Measurements from ENCODE around the gene EHD4.

Gene EHD4

GRCh38 chr15:41891226-41891625 is 81.1 kb downstream of the EHD4 start:
- no peak overlapping the region for H3K4me2 ChIP-seq (ENCODE audit: low read length)
- H3K27me3 ChIP-seq (ENCODE audit: insufficient read depth, low read length): 0 out of 2 replicates have a peak, but pooled peaks cover 13% of the 10 kb centered on the region
- H3K36me3 ChIP-seq (ENCODE audit: insufficient read depth, low read length): no peaks in the 10 kb centered on the region
- TF ChIP-seq EZH2 (IDR thresholded peaks at IDR 0.05; ENCODE audit: borderline replicate concordance, low read length): no peak
- no peak for TF ChIP-seq CTCF (IDR thresholded peaks at IDR 0.05; ENCODE audit: low read length)
- H3K9me2 ChIP-seq (ENCODE audit: low read depth, low read length): no peaks in the 10 kb centered on the region
- H3K27ac ChIP-seq (ENCODE audit: low read depth, low read length, poor library complexity, severe bottlenecking): no peak overlapping the region
- H3K9me3 ChIP-seq (ENCODE audit: low read length): no peaks in the 10 kb centered on the region
- no peaks in the 10 kb centered on the region for H3K79me2 ChIP-seq (ENCODE audit: insufficient read depth, low read length)
- H3K9ac ChIP-seq (ENCODE audit: low read length): no peak overlapping the region
- H3K4me1 ChIP-seq (ENCODE audit: insufficient read depth, low read length, severe bottlenecking): peaks cover 6% of the 10 kb centered on the region
- H3K4me3 ChIP-seq (ENCODE audit: low read depth, low read length, poor library complexity, severe bottlenecking): no peak overlapping the region
- no peaks in the 10 kb centered on the region for H3F3A ChIP-seq (ENCODE audit: insufficient read depth, low read length)
- no peaks in the 10 kb centered on the region for H4K20me1 ChIP-seq (ENCODE audit: insufficient read depth, low read length)
- H2AFZ ChIP-seq (ENCODE audit: low read length): no peak overlapping the region

DNA sequence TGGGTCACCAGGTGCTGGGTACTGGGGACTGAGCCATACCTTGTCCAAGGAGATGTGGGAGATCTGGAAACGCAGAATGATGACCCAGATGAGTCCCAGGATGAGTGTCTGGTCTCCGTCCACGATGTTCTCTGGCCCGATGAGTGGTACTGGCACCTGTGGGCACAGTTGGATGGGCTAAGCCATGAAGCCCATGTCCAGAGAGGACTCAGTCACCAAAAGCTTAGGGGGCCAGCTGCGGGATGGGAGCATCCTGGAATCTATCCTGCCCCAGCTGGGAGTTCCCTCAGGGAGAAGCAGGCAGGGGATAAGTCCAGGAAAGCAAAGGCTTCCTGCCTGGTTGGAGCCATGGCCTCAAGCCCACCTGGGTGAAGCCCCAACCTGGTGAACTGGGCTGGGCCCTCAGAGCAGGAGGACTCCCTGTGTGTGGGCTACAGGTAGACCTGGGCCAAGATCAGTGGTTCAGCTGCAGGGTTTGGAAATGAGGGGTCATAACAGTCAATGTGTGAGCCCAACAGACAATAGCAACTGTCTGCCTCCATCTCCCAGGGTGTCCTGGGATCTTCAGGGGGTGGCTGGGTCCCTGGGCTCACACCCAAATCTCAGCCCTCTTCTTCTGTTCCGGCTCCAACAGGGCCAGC is 82.2 kb downstream of the EHD4 start:
- peaks cover 6% of the 10 kb centered on the region for H3K4me1 ChIP-seq (ENCODE audit: insufficient read depth, low read length, severe bottlenecking)
- no peak overlapping the region for H3K27ac ChIP-seq (ENCODE audit: low read depth, low read length, poor library complexity, severe bottlenecking)
- no peaks in the 10 kb centered on the region for H3K36me3 ChIP-seq (ENCODE audit: insufficient read depth, low read length)
- no peaks in the 10 kb centered on the region for H3K9me3 ChIP-seq (ENCODE audit: low read length)
- peaks cover 13% of the 10 kb centered on the region; the same call in 1 of the 2 replicates for H3K27me3 ChIP-seq (ENCODE audit: insufficient read depth, low read length)
- no peak overlapping the region for H3K4me3 ChIP-seq (ENCODE audit: low read depth, low read length, poor library complexity, severe bottlenecking)
- H3K79me2 ChIP-seq (ENCODE audit: insufficient read depth, low read length): no peaks in the 10 kb centered on the region
- TF ChIP-seq CTCF (IDR thresholded peaks at IDR 0.05; ENCODE audit: low read length) (no peak), EZH2 (IDR thresholded peaks at IDR 0.05; ENCODE audit: borderline replicate concordance, low read length) (no peak)
- H4K20me1 ChIP-seq (ENCODE audit: insufficient read depth, low read length): no peaks in the 10 kb centered on the region
- no peaks in the 10 kb centered on the region for H3F3A ChIP-seq (ENCODE audit: insufficient read depth, low read length)
- H3K9ac ChIP-seq (ENCODE audit: low read length): no peak overlapping the region
- no peak overlapping the region for H3K4me2 ChIP-seq (ENCODE audit: low read length)
- no peaks in the 10 kb centered on the region for H3K9me2 ChIP-seq (ENCODE audit: low read depth, low read length)
- H2AFZ ChIP-seq (ENCODE audit: low read length): no peak overlapping the region

GRCh38 chr15:41888662-41889253 is 83.6 kb downstream of the EHD4 start:
- H3K79me2 ChIP-seq (ENCODE audit: insufficient read depth, low read length): no peaks in the 10 kb centered on the region
- peaks cover 7% of the 10 kb centered on the region; the same call in 1 of the 2 replicates for H3K27me3 ChIP-seq (ENCODE audit: insufficient read depth, low read length)
- H3F3A ChIP-seq (ENCODE audit: insufficient read depth, low read length): no peaks in the 10 kb centered on the region
- no peak overlapping the region for H3K4me3 ChIP-seq (ENCODE audit: low read depth, low read length, poor library complexity, severe bottlenecking)
- no peaks in the 10 kb centered on the region for H3K9me2 ChIP-seq (ENCODE audit: low read depth, low read length)
- no peaks in the 10 kb centered on the region for H3K9me3 ChIP-seq (ENCODE audit: low read length)
- no peak overlapping the region for H3K27ac ChIP-seq (ENCODE audit: low read depth, low read length, poor library complexity, severe bottlenecking)
- H2AFZ ChIP-seq (ENCODE audit: low read length): no peak overlapping the region
- H3K4me2 ChIP-seq (ENCODE audit: low read length): no peak overlapping the region
- no peak overlapping the region for H3K9ac ChIP-seq (ENCODE audit: low read length)
- H3K36me3 ChIP-seq (ENCODE audit: insufficient read depth, low read length): no peaks in the 10 kb centered on the region
- H4K20me1 ChIP-seq (ENCODE audit: insufficient read depth, low read length): no peaks in the 10 kb centered on the region
- TF ChIP-seq CTCF (IDR thresholded peaks at IDR 0.05; ENCODE audit: low read length) (no peak), EZH2 (IDR thresholded peaks at IDR 0.05; ENCODE audit: borderline replicate concordance, low read length) (no peak)
- H3K4me1 ChIP-seq (ENCODE audit: insufficient read depth, low read length, severe bottlenecking): peaks cover 6% of the 10 kb centered on the region
